NCI-H128 (cell line): ENCODE measurements around the gene SLC29A1.
"Not testable (repeated sequence)": the region's sequence is repeated elsewhere in the genome, so short reads cannot be mapped to it uniquely, and the experiment has no call there.

ENCODE experiments used
- DNase-seq: peaks from one replicate; lab custom pipeline; 2025; ENCODE audit not compliant: unreplicated experiment; lab: John Stamatoyannopoulos, UW

Gene SLC29A1

GRCh38 chr6:44223319-44224028 lies at the start of gene SLC29A1:
Gene SLC29A1 (plus strand): TSS chr6:44223595. CDS start chr6:44227314, 3,719 bp downstream.
- peak; percentile 28 for DNase-seq

GRCh38 chr6:44176130-44176761 lies 47.1 kb upstream of the SLC29A1 start:
- no peak for DNase-seq

- DNase-seq: no peak
Observed at GRCh38 chr6:44176762-44177509, 46.5 kb upstream of the SLC29A1 start.

DNA sequence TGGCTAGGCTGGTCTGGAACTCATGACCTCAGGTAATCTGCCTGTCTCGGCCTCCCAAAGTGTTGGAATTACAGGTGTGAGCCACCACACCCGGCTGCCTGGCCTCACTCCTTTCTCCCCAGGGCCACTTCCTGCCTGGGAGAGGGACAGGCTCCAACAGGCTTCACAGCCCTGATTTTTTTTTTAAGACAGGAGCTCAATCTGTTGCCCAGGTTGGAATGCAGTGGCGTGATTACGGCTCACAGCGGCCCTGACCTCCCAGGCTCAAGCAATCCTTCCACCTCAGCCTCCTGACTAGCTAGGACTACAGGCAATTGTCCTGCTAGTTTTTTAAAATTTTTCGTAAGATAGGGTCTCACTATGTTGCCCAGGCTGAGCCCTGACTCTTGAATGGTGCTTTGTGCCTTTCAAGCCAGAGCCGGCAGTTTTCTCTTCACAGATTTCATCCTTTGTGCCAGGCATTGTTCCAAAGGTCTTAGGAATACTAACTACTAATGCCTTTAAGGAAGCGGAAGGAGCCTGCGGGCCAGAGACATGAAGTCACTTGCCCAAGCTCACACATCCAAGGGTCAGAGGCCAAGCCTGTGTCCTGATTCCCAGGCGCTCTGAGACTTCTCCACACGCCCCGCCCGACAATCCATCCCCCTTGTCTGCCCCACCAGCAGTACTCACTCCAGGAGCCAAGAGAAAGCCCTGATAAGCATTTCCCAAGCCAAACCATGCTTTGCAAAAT lies 45.5 kb upstream of the SLC29A1 start:
- no peak for DNase-seq

GRCh38 chr6:44178424-44179071 lies 44.8 kb upstream of the SLC29A1 start:
- DNase-seq: no peak

DNA sequence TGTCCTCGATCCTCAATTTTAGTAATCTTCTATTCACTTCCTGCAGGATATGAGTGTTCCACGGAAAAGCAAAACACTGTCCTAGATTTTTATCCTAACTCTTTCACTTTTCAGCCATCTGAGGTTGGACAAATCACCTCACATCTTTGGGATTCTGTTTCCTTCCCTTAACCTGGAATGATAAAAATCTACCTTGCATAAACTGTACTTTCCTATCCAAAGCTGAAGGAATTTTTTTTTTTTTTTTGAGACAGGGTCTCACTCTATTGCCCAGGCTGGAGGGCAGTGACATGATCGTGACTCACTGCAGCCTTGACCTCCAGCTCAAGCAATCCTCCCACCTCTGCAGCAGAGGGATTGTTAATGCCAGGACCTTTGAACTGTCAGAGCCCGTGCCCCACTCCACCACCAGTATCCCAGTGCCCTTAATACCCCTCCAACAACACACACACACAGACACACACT lies 44.3 kb upstream of the SLC29A1 start:
- DNase-seq: no peak

- no peak for DNase-seq
Observed at GRCh38 chr6:44179648-44180047, 43.7 kb upstream of the SLC29A1 start.

- no peak for DNase-seq
Observed at GRCh38 chr6:44180406-44180805, 43.0 kb upstream of the SLC29A1 start.

DNA sequence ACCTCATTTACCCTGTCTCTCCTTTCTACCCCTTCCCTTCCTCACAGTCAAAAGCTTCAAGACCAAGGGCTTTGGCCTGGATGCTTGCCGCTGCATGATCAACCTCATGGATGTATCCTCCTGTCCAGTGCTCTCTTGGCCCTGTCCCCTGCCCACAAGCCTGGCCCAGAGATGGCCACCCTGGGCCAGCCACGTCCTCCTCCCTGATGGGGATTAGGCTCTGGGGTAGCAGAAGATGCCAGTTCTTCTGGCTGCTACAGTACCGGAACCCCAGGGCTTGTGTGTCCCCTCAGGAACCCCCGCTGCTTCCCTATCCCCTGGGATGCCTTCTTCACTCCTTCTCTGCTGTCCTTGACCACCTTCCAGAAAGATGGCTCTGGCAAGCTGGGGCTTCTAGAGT lies 42.5 kb upstream of the SLC29A1 start:
- DNase-seq: no peak

GRCh38 chr6:44181784-44182183 lies 41.6 kb upstream of the SLC29A1 start:
- not testable (repeated sequence) for DNase-seq

- no peak for DNase-seq
Observed at GRCh38 chr6:44182911-44183390, 40.4 kb upstream of the SLC29A1 start.

DNA sequence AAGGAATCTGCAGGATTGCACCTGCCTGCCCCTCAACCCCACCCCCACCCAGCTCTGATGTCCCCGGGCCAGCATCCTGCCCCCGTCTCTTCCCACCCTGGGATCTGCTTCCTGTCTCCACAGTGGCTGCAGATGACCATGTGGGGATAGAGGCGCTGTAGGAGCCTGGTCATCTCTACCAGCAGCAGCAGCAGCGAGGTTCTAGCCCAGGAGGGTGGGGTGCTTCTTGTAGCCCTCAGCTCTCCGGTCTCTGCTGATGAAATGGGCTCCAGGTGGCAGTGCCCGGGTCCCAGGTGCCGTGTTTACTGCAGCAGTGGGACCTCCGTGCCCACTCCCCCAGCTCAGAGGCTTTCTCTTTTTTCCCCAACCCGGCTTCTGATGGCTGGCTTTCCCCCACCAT lies 39.6 kb upstream of the SLC29A1 start:
- no peak for DNase-seq

DNA sequence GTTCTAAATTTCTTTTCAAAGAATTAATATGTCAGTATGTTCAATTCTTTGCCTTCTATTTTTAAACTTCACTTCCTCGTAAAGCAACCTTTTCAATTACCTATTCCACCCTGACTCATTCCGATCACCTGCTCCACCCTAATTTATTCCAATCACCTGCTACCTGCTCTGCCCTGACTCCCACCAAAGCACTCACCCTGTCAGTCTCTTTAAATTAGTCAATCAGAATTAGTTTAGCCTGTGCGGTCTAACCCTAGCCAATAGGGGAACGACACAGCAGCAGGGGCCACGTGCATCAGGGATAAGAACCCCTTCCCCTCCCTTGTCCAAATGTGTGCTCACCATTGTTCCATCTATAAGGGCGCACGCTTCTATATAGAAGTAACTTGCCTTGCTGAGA lies 38.0 kb upstream of the SLC29A1 start:
- DNase-seq: not testable (repeated sequence)

- no peak for DNase-seq
Observed at GRCh38 chr6:44185953-44186634, 37.3 kb upstream of the SLC29A1 start.

DNA sequence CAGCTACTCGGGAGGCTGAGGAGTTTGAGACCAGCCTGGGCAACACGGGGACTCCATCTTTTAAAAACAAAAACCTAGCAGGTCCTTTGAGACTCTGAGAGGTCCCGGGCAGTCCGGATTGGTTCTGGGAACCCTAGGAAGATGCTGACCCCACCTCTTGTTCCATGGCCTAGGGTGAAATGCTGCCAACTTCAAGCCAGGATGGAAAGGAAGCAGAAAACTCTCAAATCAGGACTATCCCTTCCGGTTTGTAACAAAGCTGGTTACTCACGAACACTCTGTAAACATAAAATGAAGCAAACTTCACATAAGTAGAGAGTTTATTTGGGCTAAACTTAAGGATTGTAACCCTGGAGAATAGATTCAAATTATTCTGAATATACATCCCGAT lies 36.8 kb upstream of the SLC29A1 start:
- DNase-seq: no peak

DNA sequence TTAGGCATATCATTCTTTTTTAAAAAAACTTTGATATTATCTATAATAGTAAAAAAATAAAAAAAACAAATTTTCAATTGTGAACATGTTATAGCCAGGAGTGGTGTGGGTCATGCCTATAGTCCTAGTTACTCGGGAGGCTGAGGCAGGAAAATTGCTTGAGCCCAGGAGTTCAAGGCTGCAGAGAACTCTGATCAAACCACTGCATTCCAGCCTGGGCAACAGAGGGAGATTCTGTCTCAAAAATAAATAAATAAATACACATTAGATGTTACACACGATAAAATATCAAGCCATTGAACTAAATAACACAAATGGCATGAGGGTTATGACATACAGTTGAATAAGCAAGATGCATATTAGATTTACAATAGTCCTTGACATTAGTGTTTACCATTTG lies 34.6 kb upstream of the SLC29A1 start:
- no peak for DNase-seq

- DNase-seq: no peak
Observed at GRCh38 chr6:44189257-44189656, 34.1 kb upstream of the SLC29A1 start.

GRCh38 chr6:44190715-44191114 lies 32.7 kb upstream of the SLC29A1 start:
- DNase-seq: no peak

GRCh38 chr6:44192428-44193041 lies 30.9 kb upstream of the SLC29A1 start:
- DNase-seq: no peak
